GM19463 (cell line): ENCODE measurements around the gene C19orf25.
A peak's percentile ranks its signal among the peaks of the same experiment; 100 is the strongest.
"Not testable (repeated sequence)": the region's sequence is repeated elsewhere in the genome, so short reads cannot be mapped to it uniquely, and the experiment has no call there.

Experiments used
- ATAC-seq: cut with Tn5 transposase; IDR thresholded peaks from one replicate; pipeline ENCODE4 v1.9.1; 2021; ENCODE audit warnings: mild to moderate bottlenecking, moderate library complexity; ENCODE audit not compliant: unreplicated experiment

The C19orf25 gene

GRCh38 chr19:1478934-1479707 lies at the start of gene C19orf25:
Gene C19orf25 (minus strand): TSS chr19:1479215. CDS start chr19:1478903, 312 bp downstream.
- ATAC-seq = peak; percentile 93

- no peak for ATAC-seq
These were observed 48.8 kb upstream of the C19orf25 start for GRCh38 chr19:1527650-1528309.

GRCh38 chr19:1526979-1527649 lies 48.1 kb upstream of the C19orf25 start:
- no peak for ATAC-seq

- ATAC-seq = no peak
These were observed 47.2 kb upstream of the C19orf25 start for GRCh38 chr19:1526066-1526778.

- no peak for ATAC-seq
These were observed 46.3 kb upstream of the C19orf25 start for GRCh38 chr19:1525343-1525742.

- no peak for ATAC-seq
These were observed 45.9 kb upstream of the C19orf25 start for GRCh38 chr19:1524972-1525325.

- no peak for ATAC-seq
These were observed 45.4 kb upstream of the C19orf25 start for GRCh38 chr19:1524287-1524971.

- ATAC-seq = no peak
These were observed 44.6 kb upstream of the C19orf25 start, which contains the start of gene PLK5 for GRCh38 chr19:1523412-1524286. Gene PLK5 (plus strand): TSS chr19:1524077. CDS start chr19:1526997, 2,920 bp downstream.

- ATAC-seq = no peak
These were observed 43.8 kb upstream of the C19orf25 start for GRCh38 chr19:1522838-1523237.

GRCh38 chr19:1522061-1522460 lies 43.0 kb upstream of the C19orf25 start:
- no peak for ATAC-seq

GRCh38 chr19:1521636-1522035 lies 42.6 kb upstream of the C19orf25 start:
- no peak for ATAC-seq

GRCh38 chr19:1520203-1520780 lies 41.3 kb upstream of the C19orf25 start:
- ATAC-seq = no peak

- not testable (repeated sequence) for ATAC-seq
These were observed 40.8 kb upstream of the C19orf25 start for GRCh38 chr19:1519802-1520201.

- ATAC-seq = no peak
These were observed 39.5 kb upstream of the C19orf25 start for GRCh38 chr19:1518471-1518870.

- no peak for ATAC-seq
These were observed 37.4 kb upstream of the C19orf25 start for GRCh38 chr19:1516395-1516753.

GRCh38 chr19:1514986-1515721 lies 36.1 kb upstream of the C19orf25 start:
- ATAC-seq = no peak

- no peak for ATAC-seq
These were observed 35.3 kb upstream of the C19orf25 start for GRCh38 chr19:1514295-1514661.

- no peak for ATAC-seq
These were observed 34.7 kb upstream of the C19orf25 start for GRCh38 chr19:1513499-1514294.
